ENCODE data around the gene PALS1.
A peak's percentile ranks its signal among the peaks of the same experiment; 100 is the strongest.

PALS1 gene

GRCh38 chr14:67253076-67253635, 11.9 kb downstream of the PALS1 start:
- peak; percentile 29; the same call in 1 of the 3 replicates for ATAC-seq
- TF ChIP-seq ISL1 (CRISPR knock-in tag; IDR thresholded peaks at IDR 0.05), result no peak
- TF ChIP-seq TOX (CRISPR knock-in tag; IDR thresholded peaks at IDR 0.05; ENCODE audit: borderline replicate concordance), result no peak
- no peak for TF ChIP-seq TSHZ2 (CRISPR knock-in tag; IDR thresholded peaks at IDR 0.05)
- TF ChIP-seq ZNF8 (CRISPR knock-in tag; IDR thresholded peaks at IDR 0.05), result no peak
- TF ChIP-seq POU6F1 (CRISPR knock-in tag; IDR thresholded peaks at IDR 0.05; ENCODE audit: borderline replicate concordance, low read depth), result no peak
- no peak for TF ChIP-seq BACH2 (CRISPR knock-in tag; IDR thresholded peaks at IDR 0.05; ENCODE audit: borderline replicate concordance)
- no peak for TF ChIP-seq CSDC2 (CRISPR knock-in tag; IDR thresholded peaks at IDR 0.05)
- no peak for TF ChIP-seq OSR1 (CRISPR knock-in tag; IDR thresholded peaks at IDR 0.05)
- TF ChIP-seq ZFP30 (CRISPR knock-in tag; IDR thresholded peaks at IDR 0.05), result no peak
- TF ChIP-seq ZNF565 (CRISPR knock-in tag; conservative IDR thresholded peaks at IDR 0.05; ENCODE audit: low read depth), result no peak
- TF ChIP-seq RARB (CRISPR knock-in tag; IDR thresholded peaks at IDR 0.05), result no peak
- no peak for TF ChIP-seq ZFP3 (CRISPR knock-in tag; IDR thresholded peaks at IDR 0.05)
- no peak for TF ChIP-seq SNAI2 (CRISPR knock-in tag; IDR thresholded peaks at IDR 0.05)
- no peak for TF ChIP-seq TCF4 (CRISPR knock-in tag; IDR thresholded peaks at IDR 0.05; ENCODE audit: borderline replicate concordance)
- no peak for TF ChIP-seq CSRNP3 (CRISPR knock-in tag; IDR thresholded peaks at IDR 0.05)

- ATAC-seq, result no peak
- TF ChIP-seq POU6F1 (CRISPR knock-in tag; IDR thresholded peaks at IDR 0.05; ENCODE audit: borderline replicate concordance, low read depth) (no peak), ZNF8 (CRISPR knock-in tag; IDR thresholded peaks at IDR 0.05) (no peak), TSHZ2 (CRISPR knock-in tag; IDR thresholded peaks at IDR 0.05) (no peak), OSR1 (CRISPR knock-in tag; IDR thresholded peaks at IDR 0.05) (no peak), TOX (CRISPR knock-in tag; IDR thresholded peaks at IDR 0.05; ENCODE audit: borderline replicate concordance) (no peak), PATZ1 (CRISPR knock-in tag; IDR thresholded peaks at IDR 0.05; ENCODE audit: borderline replicate concordance) (no peak), ZFP3 (CRISPR knock-in tag; IDR thresholded peaks at IDR 0.05) (no peak), SNAI2 (CRISPR knock-in tag; IDR thresholded peaks at IDR 0.05) (no peak), PPARA (CRISPR knock-in tag; IDR thresholded peaks at IDR 0.05; ENCODE audit: borderline replicate concordance) (no peak), ARNTL (CRISPR knock-in tag; IDR thresholded peaks at IDR 0.05; ENCODE audit: borderline replicate concordance, low read depth) (no peak), RARB (CRISPR knock-in tag; IDR thresholded peaks at IDR 0.05) (no peak)
Observed at GRCh38 chr14:67257906-67258305, 16.7 kb downstream of the PALS1 start.
